Hematopoietic multipotent progenitor cell treated with erythropoietin and hydrocortisone succinate and interleukin-3 and kit ligand, for 8 days (in vitro differentiated cells): ENCODE data around the gene KCTD17.
"Not testable (repeated sequence)": the region's sequence is repeated elsewhere in the genome, so short reads cannot be mapped to it uniquely, and the experiment has no call there.

Source experiments
- DNase-seq: peaks from one replicate; pipeline ENCODE4 v3.0.0-alpha.2; 2015

KCTD17 gene

GRCh38 chr22:37061611-37062375, 10.3 kb downstream of the KCTD17 start:
- no peak for DNase-seq

- no peak for DNase-seq
Measured at GRCh38 chr22:37062376-37062675, 10.8 kb downstream of the KCTD17 start.

GRCh38 chr22:37062702-37063381, 11.3 kb downstream of the KCTD17 start:
- no peak for DNase-seq

- DNase-seq: no peak
Measured at GRCh38 chr22:37063431-37064420, 12.2 kb downstream of the KCTD17 start.

GRCh38 chr22:37064553-37064952, 13.0 kb downstream of the KCTD17 start:
- DNase-seq: no peak

GRCh38 chr22:37065180-37065579, 13.6 kb downstream of the KCTD17 start:
- DNase-seq: no peak

- DNase-seq: no peak
Measured at GRCh38 chr22:37065961-37066360, 14.4 kb downstream of the KCTD17 start.

GRCh38 chr22:37067428-37067827, 15.9 kb downstream of the KCTD17 start:
- DNase-seq: no peak

- no peak for DNase-seq
Measured at GRCh38 chr22:37068859-37069258, 17.3 kb downstream of the KCTD17 start.

GRCh38 chr22:37069319-37069718, 17.8 kb downstream of the KCTD17 start:
- no peak for DNase-seq

- no peak for DNase-seq
Measured at GRCh38 chr22:37069719-37070118, 18.2 kb downstream of the KCTD17 start.

GRCh38 chr22:37070334-37070733, 18.8 kb downstream of the KCTD17 start:
- DNase-seq: no peak

- DNase-seq: no peak
Measured at GRCh38 chr22:37070744-37071143, 19.2 kb downstream of the KCTD17 start.

GRCh38 chr22:37071850-37072592, 20.5 kb downstream of the KCTD17 start:
- DNase-seq: not testable (repeated sequence)

- DNase-seq: no peak
Measured at GRCh38 chr22:37072673-37073072, 21.1 kb downstream of the KCTD17 start.

GRCh38 chr22:37074537-37074936, 23.0 kb downstream of the KCTD17 start:
- no peak for DNase-seq

GRCh38 chr22:37075046-37075445, 23.5 kb downstream of the KCTD17 start:
- no peak for DNase-seq

GRCh38 chr22:37075822-37076433, 24.4 kb downstream of the KCTD17 start:
- no peak for DNase-seq

- DNase-seq: peak; percentile 54
Measured at GRCh38 chr22:37077802-37078448, 26.4 kb downstream of the KCTD17 start.

GRCh38 chr22:37079158-37079557, 27.6 kb downstream of the KCTD17 start:
- DNase-seq: no peak

- DNase-seq: peak; percentile 15
Measured at GRCh38 chr22:37079668-37080171, 28.2 kb downstream of the KCTD17 start.
